OCI-LY1 (cell line): ENCODE data around the gene ARHGAP44.

Experiments used
- H2AFZ ChIP-seq: fragments of 200-600 bp; sonication (generic), shearing (Covaris generic); 2 replicates; pipeline ENCODE4 v1.6.0; 2014; ENCODE audit warnings: antibody characterized with exemption, mild to moderate bottlenecking, low read length
- H3F3A ChIP-seq: fragments of 200-600 bp; sonication (generic), shearing (Covaris generic); 2 replicates; pipeline ENCODE4 v1.6.0; 2014; ENCODE audit warnings: mild to moderate bottlenecking, antibody characterized with exemption, low read length, moderate library complexity; ENCODE audit not compliant: insufficient read depth
- H3K27ac ChIP-seq: fragments of 200-600 bp; sonication (generic); 2 replicates; pipeline ENCODE4 v1.5.1; 2014; ENCODE audit warnings: low read length, mixed run types, mild to moderate bottlenecking, low read depth; ENCODE audit not compliant: poor library complexity, severe bottlenecking
- H3K27me3 ChIP-seq: fragments of 200-600 bp; sonication (generic); 2 replicates; pipeline ENCODE4 v1.6.0; 2014; ENCODE audit warnings: antibody characterized with exemption, mild to moderate bottlenecking, low read length, moderate library complexity; ENCODE audit not compliant: insufficient read depth
- H3K36me3 ChIP-seq: fragments of 200-600 bp; sonication (generic); 2 replicates; pipeline ENCODE4 v1.6.1; 2014; ENCODE audit warnings: mild to moderate bottlenecking, antibody characterized with exemption, low read length, moderate library complexity, mixed read lengths; ENCODE audit not compliant: insufficient read depth
- H3K4me1 ChIP-seq: fragments of 200-600 bp; sonication (generic); 2 replicates; pipeline ENCODE4 v1.5.1; 2014; ENCODE audit warnings: mild to moderate bottlenecking, low read length, moderate library complexity; ENCODE audit not compliant: insufficient read depth, severe bottlenecking
- H3K4me2 ChIP-seq: fragments of 200-600 bp; sonication (generic), shearing (Covaris generic); 2 replicates; pipeline ENCODE4 v1.6.1; 2014; ENCODE audit warnings: low read length
- H3K4me3 ChIP-seq: fragments of 200-600 bp; sonication (generic); 2 replicates; pipeline ENCODE4 v1.5.1; 2014; ENCODE audit warnings: low read length, low read depth, mild to moderate bottlenecking, mixed read lengths; ENCODE audit not compliant: poor library complexity, severe bottlenecking
- H3K79me2 ChIP-seq: fragments of 200-600 bp; shearing (Covaris generic); 2 replicates; pipeline ENCODE4 v1.6.1; 2016; ENCODE audit warnings: mixed run types, low read length, mixed read lengths; ENCODE audit not compliant: insufficient read depth
- H3K9ac ChIP-seq: fragments of 200-600 bp; sonication (generic), shearing (Covaris generic); 2 replicates; pipeline ENCODE4 v1.6.1; 2014; ENCODE audit warnings: mild to moderate bottlenecking, low read length, mixed read lengths
- H3K9me2 ChIP-seq: fragments of 200-600 bp; sonication (generic), shearing (Covaris generic); 2 replicates; pipeline ENCODE4 v1.6.1; 2014; ENCODE audit warnings: low read depth, mild to moderate bottlenecking, low read length, mixed read lengths
- H3K9me3 ChIP-seq: fragments of 200-600 bp; shearing (Covaris generic); 2 replicates; pipeline ENCODE4 v1.6.1; 2014; ENCODE audit warnings: low read length, mixed read lengths
- H4K20me1 ChIP-seq: fragments of 200-600 bp; sonication (generic), shearing (Covaris generic); 2 replicates; pipeline ENCODE4 v1.6.0; 2016; ENCODE audit warnings: mild to moderate bottlenecking, low read length; ENCODE audit not compliant: insufficient read depth
- CTCF ChIP-seq: fragments of 200-600 bp; sonication (generic), shearing (Covaris generic); IDR thresholded peaks from 2 replicates; pipeline ENCODE4 v1.5.1; 2017; ENCODE audit warnings: mild to moderate bottlenecking, antibody characterized with exemption, low read length, moderate library complexity, mixed read lengths
- EZH2 ChIP-seq: fragments of 200-600 bp; sonication (generic), shearing (Covaris generic); IDR thresholded peaks from 2 replicates; pipeline ENCODE4 v1.8.0; 2017; ENCODE audit warnings: borderline replicate concordance, mixed run types, mild to moderate bottlenecking, antibody characterized with exemption, low read length, moderate library complexity, mixed read lengths

ARHGAP44 gene

GRCh38 chr17:12940699-12941098 lies 151.4 kb downstream of the ARHGAP44 start:
- no peaks in the 10 kb centered on the region for H3K79me2 ChIP-seq
- H3K4me1 ChIP-seq: peaks cover 10% of the 10 kb centered on the region
- peak overlapping the region; percentile 19; the same call in 1 of the 2 replicates for H3K4me2 ChIP-seq
- TF ChIP-seq EZH2: no peak
- 0 out of 2 replicates have a peak, but pooled peaks cover 5% of the 10 kb centered on the region for H3K27me3 ChIP-seq
- H4K20me1 ChIP-seq: no peaks in the 10 kb centered on the region
- H3F3A ChIP-seq: no peaks in the 10 kb centered on the region
- H3K27ac ChIP-seq: peak overlapping the region; percentile 8
- H3K9ac ChIP-seq: no peak overlapping the region
- no peaks in the 10 kb centered on the region for H3K9me2 ChIP-seq
- H3K9me3 ChIP-seq: peaks cover 5% of the 10 kb centered on the region; the same call in 1 of the 2 replicates
- no peak overlapping the region for H2AFZ ChIP-seq
- no peak overlapping the region for H3K4me3 ChIP-seq
- no peaks in the 10 kb centered on the region for H3K36me3 ChIP-seq

- Histone ChIP-seq H3K27ac (no peak overlapping the region), H3K9me3 (no peaks in the 10 kb centered on the region), H3K9ac (no peak overlapping the region), H3K79me2 (no peaks in the 10 kb centered on the region), H3F3A (no peaks in the 10 kb centered on the region), H3K27me3 (0 out of 2 replicates have a peak, but pooled peaks cover 5% of the 10 kb centered on the region), H3K4me2 (no peak overlapping the region), H3K9me2 (no peaks in the 10 kb centered on the region), H3K4me3 (no peak overlapping the region), H2AFZ (no peak overlapping the region), H4K20me1 (no peaks in the 10 kb centered on the region), H3K36me3 (no peaks in the 10 kb centered on the region), H3K4me1 (no peaks in the 10 kb centered on the region)
- TF ChIP-seq CTCF: no peak
- TF ChIP-seq EZH2: no peak
Measured at GRCh38 chr17:12947047-12947446, 157.7 kb downstream of the ARHGAP44 start.

- Histone ChIP-seq H3K27me3 (no peaks in the 10 kb centered on the region), H3K9ac (no peak overlapping the region), H3K79me2 (no peaks in the 10 kb centered on the region), H3F3A (no peaks in the 10 kb centered on the region), H3K9me2 (no peaks in the 10 kb centered on the region), H4K20me1 (no peaks in the 10 kb centered on the region), H2AFZ (no peak overlapping the region), H3K27ac (no peak overlapping the region), H3K4me2 (no peak overlapping the region), H3K36me3 (no peaks in the 10 kb centered on the region), H3K9me3 (0 out of 2 replicates have a peak, but pooled peaks cover 3% of the 10 kb centered on the region), H3K4me1 (peaks cover 8% of the 10 kb centered on the region), H3K4me3 (no peak overlapping the region)
- TF ChIP-seq EZH2: no peak
- no peak for TF ChIP-seq CTCF
Measured at GRCh38 chr17:12952012-12952411, 162.7 kb downstream of the ARHGAP44 start.

- H3K4me3 ChIP-seq: no peak overlapping the region
- no peaks in the 10 kb centered on the region for H3K79me2 ChIP-seq
- H3F3A ChIP-seq: no peaks in the 10 kb centered on the region
- 0 out of 2 replicates have a peak, but pooled peaks cover 3% of the 10 kb centered on the region for H3K9me3 ChIP-seq
- no peaks in the 10 kb centered on the region for H4K20me1 ChIP-seq
- no peak for TF ChIP-seq CTCF
- TF ChIP-seq EZH2: no peak
- H3K36me3 ChIP-seq: no peaks in the 10 kb centered on the region
- H3K27ac ChIP-seq: no peak overlapping the region
- peaks cover 8% of the 10 kb centered on the region for H3K4me1 ChIP-seq
- H3K27me3 ChIP-seq: no peaks in the 10 kb centered on the region
- H3K9ac ChIP-seq: no peak overlapping the region
- H2AFZ ChIP-seq: no peak overlapping the region
- no peak overlapping the region for H3K4me2 ChIP-seq
- H3K9me2 ChIP-seq: no peaks in the 10 kb centered on the region
Measured at GRCh38 chr17:12953156-12953555, 163.9 kb downstream of the ARHGAP44 start.
